Measurements from ENCODE around the gene RNF220. TPM values are rescaled to one million over a fixed set of nuclear protein-coding genes. Genes with fewer than 3 reads are reported as not detected.

Gene RNF220
- total and polyA plus RNA-seq, 2 of the 13 experiments (the other 11 are each of a cell fraction or from before 2014, with no cell fraction given) = 48.2 to 72.1 TPM

GRCh38 chr1:44558883-44559282 lies 153.8 kb downstream of the RNF220 start:
- ChIA-PET POLR2A (no interaction called here), CTCF (ENCODE audit: low intra/inter-chr PET ratio, low total read pairs) (no interaction called here)
- Histone ChIP-seq H3K79me2 (ENCODE audit: insufficient read depth, low read length) (no peaks in the 10 kb centered on the region), H3K4me2 (ENCODE audit: low read depth, low read length) (no peak overlapping the region), H3K9me3 (ENCODE audit: low read length) (no peaks in the 10 kb centered on the region), H4K20me1 (ENCODE audit: insufficient read depth, low read length) (no peaks in the 10 kb centered on the region), H3K27me3 (ENCODE audit: control insufficient read depth in 1 of 2, insufficient read depth in 2 of 2, low read length in 2 of 2) (peaks cover 0 to 21% of the 10 kb centered on the region in 2 experiments; a peak in 2 of 5 replicates), H3K4me1 (ENCODE audit: insufficient read depth, low read length) (no peaks in the 10 kb centered on the region), H2AFZ (ENCODE audit: low read length) (no peak overlapping the region), H3K4me3 (replicated peaks in 1 of 3; ENCODE audit: insufficient read depth in 1 of 3, low read depth in 2 of 3, low read length in 3 of 3) (no peak overlapping the region), H3K27ac (ENCODE audit: extremely low read length, insufficient read depth, low read length) (no peak overlapping the region), H3K36me3 (replicated peaks in 1 of 2; ENCODE audit: control insufficient read depth in 1 of 2, insufficient read depth in 2 of 2, low read length in 2 of 2) (no peaks in the 10 kb centered on the region; a peak in 1 of 5 replicates), H3K9ac (ENCODE audit: insufficient read depth, low read depth, low read length) (no peak overlapping the region)
- BruUV-seq (replicated peaks) = no TSS peak
- TF ChIP-seq, protein P1, sequence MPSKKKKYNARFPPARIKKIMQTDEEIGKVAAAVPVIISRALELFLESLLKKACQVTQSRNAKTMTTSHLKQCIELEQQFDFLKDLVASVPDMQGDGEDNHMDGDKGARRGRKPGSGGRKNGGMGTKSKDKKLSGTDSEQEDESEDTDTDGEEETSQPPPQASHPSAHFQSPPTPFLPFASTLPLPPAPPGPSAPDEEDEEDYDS (CRISPR knock-in tag; IDR thresholded peaks at IDR 0.05) = no peak
- TF ChIP-seq ZBTB33 (CRISPR knock-in tag; IDR thresholded peaks at IDR 0.05) (peak; percentile 68; the same call in 1 of the 2 replicates), ZHX1 (CRISPR knock-in tag; IDR thresholded peaks at IDR 0.05; ENCODE audit: low read depth) (no peak), CERS6 (CRISPR knock-in tag; IDR thresholded peaks at IDR 0.05) (no peak)
- DNase-seq (ENCODE audit: low spot score) = no peak
- no peak for ATAC-seq
- in situ Hi-C loops (cut with HindIII; ENCODE audit: extremely low pct_ligation_motif_present, low pct_unique_long_range_greater_than_20kb) = no loop called here
- FAIRE-seq = no peak
- intact Hi-C loops (cut with micrococcal nuclease; ENCODE audit: unreplicated experiment) = no loop called here
- 71% methylated on average over 6 of the region's 6 CpGs for WGBS (ENCODE audit: low lambda C conversion rate)
